Right atrium auricular region (tissue), 2 donors: Measurements from ENCODE around the gene OSER1. TPM values are rescaled to one million over a fixed set of nuclear protein-coding genes. Genes with fewer than 3 reads are reported as not detected.
"Not testable (repeated sequence)": the region's sequence is repeated elsewhere in the genome, so short reads cannot be mapped to it uniquely, and the experiment has no call there.

Source experiments
- DNase-seq: peaks from one replicate; pipeline ENCODE4 v3.0.0-alpha.2; 2019; ENCODE audit warnings: low spot score
- H3K27ac ChIP-seq, 2 donors: fragments of 200-600 bp; sonication (generic); 1 replicate in 1 of 2; 2 replicates in 1 of 2; pipeline ENCODE4 v1.5.1; 2016 to 2019
- H3K27me3 ChIP-seq, 2 donors: fragments of 200-600 bp; sonication (generic); one replicate each; pipeline versions ENCODE4 v1.5.1 to v1.6.0; 2017 to 2019
- H3K36me3 ChIP-seq: fragments of 200-600 bp; sonication (generic); one replicate; pipeline ENCODE4 v1.5.1; 2016
- H3K4me1 ChIP-seq, 2 donors: fragments of 200-600 bp; sonication (generic); one replicate each; pipeline versions ENCODE4 v1.5.1 to v1.6.0; 2017 to 2019
- H3K4me3 ChIP-seq, 2 donors: fragments of 200-600 bp; sonication (generic); 1 replicate in 1 of 2; 2 replicates in 1 of 2; pipeline ENCODE4 v1.5.1; 2017 to 2019; ENCODE audit warnings: mild to moderate bottlenecking in 1 of 2, moderate library complexity in 1 of 2
- H3K9me3 ChIP-seq, 2 donors: fragments of 200-600 bp; sonication (generic); one replicate each; pipeline ENCODE4 v1.5.1; 2019
- CTCF ChIP-seq, 2 donors: fragments of 200-600 bp; sonication (generic); IDR thresholded peaks; one replicate each; pipeline ENCODE4 v1.5.1; 2019; ENCODE audit warnings: antibody characterized with exemption in 2 of 2
- total RNA-seq, 2 donors: library from RNA; depleted of rRNA; stranded (reverse); fragments of >200 nt; gene quantifications; one replicate each; pipeline ENCODE4 v1.1.0, GENCODE V29; 2016

The OSER1 gene
- total RNA-seq, 2 donors from 2014 or later: 30.8 to 31.1 TPM

DNA sequence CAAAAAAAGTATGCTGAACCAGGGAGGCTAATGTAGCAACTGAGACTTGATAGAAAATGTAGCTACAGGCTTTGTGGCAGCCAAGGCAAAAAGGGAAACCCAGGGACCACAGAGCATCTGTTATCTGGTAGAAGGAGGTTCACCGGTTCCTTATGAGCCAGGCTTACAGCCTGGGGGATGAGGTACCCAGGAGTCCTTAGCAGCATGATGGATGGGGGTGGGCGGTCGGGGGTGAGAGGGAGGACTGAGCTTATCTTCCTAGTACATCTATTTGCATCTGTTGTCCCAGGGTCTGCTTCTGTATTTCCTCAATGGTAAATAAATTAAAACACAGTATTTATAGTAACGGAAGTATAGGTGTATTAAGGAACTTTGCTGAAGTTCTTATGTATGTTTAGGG lies 35.4 kb upstream of the OSER1 start:
- TF ChIP-seq CTCF (IDR thresholded peaks at IDR 0.05): no peak
- no peaks in the 10 kb centered on the region for H3K27me3 ChIP-seq
- no peaks in the 10 kb centered on the region for H3K36me3 ChIP-seq
- H3K4me1 ChIP-seq: peaks cover 0 to 13% of the 10 kb centered on the region in 2 donors
- no peaks in the 10 kb centered on the region for H3K9me3 ChIP-seq
- no peak overlapping the region for H3K27ac ChIP-seq
- no peak overlapping the region for H3K4me3 ChIP-seq
- DNase-seq: no peak

GRCh38 chr20:44241796-44242195 lies 31.2 kb upstream of the OSER1 start:
- no peak for DNase-seq
- TF ChIP-seq CTCF (IDR thresholded peaks at IDR 0.05): no peak
- Histone ChIP-seq H3K4me1 (no peaks in the 10 kb centered on the region), H3K36me3 (no peaks in the 10 kb centered on the region), H3K4me3 (no peak overlapping the region), H3K27ac (no peak overlapping the region), H3K27me3 (no peaks in the 10 kb centered on the region), H3K9me3 (no peaks in the 10 kb centered on the region)

- not testable (repeated sequence) for DNase-seq, H3K9me3 ChIP-seq, H3K36me3 ChIP-seq, H3K27me3 ChIP-seq, H3K4me1 ChIP-seq, H3K27ac ChIP-seq, H3K4me3 ChIP-seq
Measured at GRCh38 chr20:44236840-44237239, 26.3 kb upstream of the OSER1 start.

DNA sequence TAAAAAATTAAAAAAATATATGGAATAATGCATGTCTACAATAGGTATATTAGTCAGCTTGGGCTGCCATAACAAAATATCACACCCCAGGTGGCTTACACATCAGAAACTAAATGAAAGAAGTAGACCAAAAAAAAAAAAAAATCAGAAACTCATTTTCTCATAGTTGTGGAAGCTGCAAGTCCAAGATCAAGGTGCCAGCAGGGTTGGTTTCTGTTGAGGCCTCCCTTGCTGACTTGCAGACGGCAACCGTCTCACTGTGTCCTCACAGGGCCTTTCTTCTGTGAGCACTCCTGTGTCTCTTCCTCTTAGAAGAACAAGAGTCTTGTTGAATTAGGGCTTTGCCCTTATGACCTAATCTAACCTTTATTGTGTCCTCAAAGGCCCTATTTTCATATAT lies 25.1 kb upstream of the OSER1 start:
- Histone ChIP-seq H3K27me3 (no peaks in the 10 kb centered on the region), H3K4me3 (no peak overlapping the region), H3K27ac (no peak overlapping the region), H3K4me1 (no peaks in the 10 kb centered on the region), H3K36me3 (no peaks in the 10 kb centered on the region), H3K9me3 (no peaks in the 10 kb centered on the region)
- DNase-seq: no peak
- no peak for TF ChIP-seq CTCF (IDR thresholded peaks at IDR 0.05)

GRCh38 chr20:44234566-44235317 lies 24.2 kb upstream of the OSER1 start:
- no peak for TF ChIP-seq CTCF (IDR thresholded peaks at IDR 0.05)
- DNase-seq: no peak
- Histone ChIP-seq H3K27ac (no peak overlapping the region), H3K27me3 (no peaks in the 10 kb centered on the region), H3K36me3 (no peaks in the 10 kb centered on the region), H3K9me3 (no peaks in the 10 kb centered on the region), H3K4me1 (no peaks in the 10 kb centered on the region), H3K4me3 (no peak overlapping the region)

GRCh38 chr20:44233436-44234016 lies 23.0 kb upstream of the OSER1 start:
- no peak for TF ChIP-seq CTCF (IDR thresholded peaks at IDR 0.05)
- Histone ChIP-seq H3K27ac (no peak overlapping the region), H3K9me3 (no peaks in the 10 kb centered on the region), H3K36me3 (no peaks in the 10 kb centered on the region), H3K4me1 (no peaks in the 10 kb centered on the region), H3K27me3 (no peaks in the 10 kb centered on the region), H3K4me3 (no peak overlapping the region)
- no peak for DNase-seq

- DNase-seq, H3K4me3 ChIP-seq, H3K27ac ChIP-seq, H3K4me1 ChIP-seq, H3K36me3 ChIP-seq, H3K9me3 ChIP-seq, H3K27me3 ChIP-seq: not testable (repeated sequence)
Measured at GRCh38 chr20:44232469-44232856, 21.9 kb upstream of the OSER1 start.
